Effector memory CD4-positive, alpha-beta T cell (primary cell): Measurements from ENCODE around the gene SLC12A7.

Experiments
- DNase-seq, 3 donors: peaks; one replicate each; pipeline ENCODE4 v3.0.0-alpha.2; 2020
- H3K27ac ChIP-seq: 2 replicates; pipeline ENCODE4 v1.7.0; 2013; ENCODE audit warnings: mild to moderate bottlenecking, low read length, moderate library complexity; ENCODE audit not compliant: insufficient read depth, poor library complexity, severe bottlenecking
- H3K27me3 ChIP-seq: replicated peaks from 2 replicates; pipeline ENCODE4 v1.7.0; 2013; ENCODE audit warnings: mild to moderate bottlenecking, low read length; ENCODE audit not compliant: insufficient read depth, control insufficient read depth, poor library complexity, severe bottlenecking
- H3K36me3 ChIP-seq: 2 replicates; pipeline ENCODE4 v1.7.0; 2013; ENCODE audit warnings: mild to moderate bottlenecking, low read length, moderate library complexity; ENCODE audit not compliant: control insufficient read depth, insufficient read depth
- H3K4me1 ChIP-seq: 2 replicates; pipeline ENCODE4 v1.7.0; 2013; ENCODE audit warnings: low read length, mild to moderate bottlenecking; ENCODE audit not compliant: control insufficient read depth, insufficient read depth, poor library complexity, severe bottlenecking
- H3K4me3 ChIP-seq: 2 replicates; pipeline ENCODE4 v1.7.0; 2013; ENCODE audit warnings: low read length, low read depth, mild to moderate bottlenecking; ENCODE audit not compliant: insufficient read depth, poor library complexity, severe bottlenecking
- H3K9me3 ChIP-seq: 2 replicates; pipeline ENCODE4 v1.7.0; 2013; ENCODE audit warnings: mild to moderate bottlenecking, low read length, moderate library complexity; ENCODE audit not compliant: control insufficient read depth

Gene SLC12A7

GRCh38 chr5:1058083-1058945 is 53.5 kb downstream of the SLC12A7 start:
- no peaks in the 10 kb centered on the region for H3K4me1 ChIP-seq
- H3K27ac ChIP-seq, result no peak overlapping the region
- DNase-seq, result no peak
- H3K27me3 ChIP-seq, result no peaks in the 10 kb centered on the region
- no peaks in the 10 kb centered on the region for H3K9me3 ChIP-seq
- no peak overlapping the region for H3K4me3 ChIP-seq
- H3K36me3 ChIP-seq, result peaks cover 76% of the 10 kb centered on the region

- Histone ChIP-seq H3K27me3 (no peaks in the 10 kb centered on the region), H3K9me3 (no peaks in the 10 kb centered on the region), H3K4me3 (no peak overlapping the region), H3K4me1 (no peaks in the 10 kb centered on the region), H3K27ac (no peak overlapping the region), H3K36me3 (peaks cover 76% of the 10 kb centered on the region)
- no peak for DNase-seq
These were observed 54.3 kb downstream of the SLC12A7 start for GRCh38 chr5:1057485-1058082.

DNA sequence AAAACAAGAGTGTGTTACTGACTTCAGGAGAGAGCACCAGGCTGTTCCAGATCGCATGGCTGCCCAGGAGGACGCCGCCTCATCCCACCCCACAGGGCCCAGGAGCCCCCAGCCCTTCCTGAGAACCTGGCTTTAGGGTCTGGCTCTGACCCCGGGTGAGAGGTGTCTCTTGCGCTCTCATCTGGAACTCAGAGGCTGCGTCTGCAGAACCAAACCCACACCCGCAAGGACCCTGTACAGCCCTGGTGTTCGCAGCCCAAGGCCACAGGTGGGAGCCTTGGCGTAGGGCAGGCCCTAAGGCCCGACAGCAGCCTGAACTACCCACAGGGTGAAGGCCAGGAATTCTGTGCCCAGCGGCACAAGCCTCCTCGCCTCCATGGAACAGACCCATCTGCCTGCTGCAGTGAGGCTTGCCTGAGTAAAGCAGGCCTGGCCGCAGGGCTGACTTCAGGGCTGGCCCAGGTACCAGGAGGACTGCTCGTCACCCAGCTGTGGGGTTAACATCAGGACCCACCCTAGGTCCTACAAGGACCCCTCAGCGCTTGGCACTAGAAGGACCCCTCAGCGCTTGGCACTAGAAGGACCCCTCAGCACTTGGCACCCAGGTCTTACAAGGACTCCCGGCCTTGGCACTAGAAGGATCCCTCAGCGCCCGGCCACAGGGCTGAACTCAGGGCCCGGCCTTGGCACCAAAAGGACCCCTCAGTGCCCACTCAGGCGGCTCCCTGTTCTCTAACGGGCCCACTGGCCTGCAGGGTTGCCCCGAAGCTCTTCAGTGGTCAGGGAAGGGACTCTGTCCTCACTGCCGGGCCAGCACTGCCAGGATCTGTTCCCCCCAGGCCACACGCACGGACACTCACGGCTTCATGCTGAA is 55.0 kb downstream of the SLC12A7 start:
- H3K4me3 ChIP-seq, result no peak overlapping the region
- H3K36me3 ChIP-seq, result peaks cover 71% of the 10 kb centered on the region
- no peak for DNase-seq
- H3K9me3 ChIP-seq, result no peaks in the 10 kb centered on the region
- H3K27me3 ChIP-seq, result no peaks in the 10 kb centered on the region
- H3K27ac ChIP-seq, result no peak overlapping the region
- H3K4me1 ChIP-seq, result no peaks in the 10 kb centered on the region

GRCh38 chr5:1055896-1056610 is 55.8 kb downstream of the SLC12A7 start:
- peaks cover 68% of the 10 kb centered on the region for H3K36me3 ChIP-seq
- H3K27ac ChIP-seq, result no peak overlapping the region
- no peaks in the 10 kb centered on the region for H3K27me3 ChIP-seq
- no peak overlapping the region for H3K4me3 ChIP-seq
- H3K4me1 ChIP-seq, result no peaks in the 10 kb centered on the region
- DNase-seq, result no peak
- no peaks in the 10 kb centered on the region for H3K9me3 ChIP-seq

DNA sequence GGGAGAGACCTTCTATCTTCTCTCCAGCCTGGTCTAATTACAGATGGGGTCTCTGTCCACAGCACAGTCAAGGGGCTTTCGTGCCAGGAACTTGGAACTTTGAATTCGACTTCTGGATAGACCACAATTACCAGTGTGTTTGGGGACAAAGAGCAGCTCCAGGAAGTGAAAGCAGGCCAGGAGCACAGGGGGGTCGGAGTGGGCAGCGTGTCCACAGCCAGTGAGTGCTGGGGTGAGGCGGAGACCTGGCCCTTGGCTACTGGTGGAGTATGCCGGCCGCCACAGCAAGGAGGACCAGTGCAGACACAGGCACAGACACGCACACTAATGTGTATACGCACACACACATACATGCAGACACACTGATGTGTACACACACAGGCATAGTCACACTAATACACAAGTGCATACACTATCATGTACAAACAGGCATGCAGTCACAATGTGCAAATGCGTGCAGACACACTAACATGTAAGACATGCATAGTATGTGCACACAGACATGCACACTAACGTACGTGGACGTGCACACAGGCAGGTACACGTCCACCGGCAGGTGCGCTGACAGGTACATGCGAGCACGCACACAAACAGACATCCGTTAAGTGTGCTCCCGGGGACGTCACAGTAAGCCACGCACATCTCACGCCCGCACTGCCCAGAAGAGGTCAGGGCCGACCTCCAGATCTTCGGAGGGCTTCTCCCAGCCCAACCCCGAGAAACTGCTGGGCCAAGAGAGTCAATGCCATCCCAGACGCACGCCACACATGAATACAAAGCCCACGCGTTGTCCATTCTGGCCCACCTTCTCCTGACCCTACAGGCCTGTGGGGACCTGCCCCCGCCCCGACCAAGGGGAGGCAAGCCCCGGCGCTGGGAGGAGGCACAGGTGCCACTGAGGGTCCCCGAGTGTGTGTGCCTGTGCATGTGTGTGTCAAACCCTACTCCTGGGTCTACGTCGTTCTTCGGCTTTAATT is 56.8 kb downstream of the SLC12A7 start:
- no peaks in the 10 kb centered on the region for H3K9me3 ChIP-seq
- no peaks in the 10 kb centered on the region for H3K4me1 ChIP-seq
- H3K36me3 ChIP-seq, result peaks cover 61% of the 10 kb centered on the region
- H3K27ac ChIP-seq, result no peak overlapping the region
- no peak for DNase-seq
- no peak overlapping the region for H3K4me3 ChIP-seq
- H3K27me3 ChIP-seq, result no peaks in the 10 kb centered on the region

- peaks cover 53% of the 10 kb centered on the region for H3K36me3 ChIP-seq
These were observed 57.7 kb downstream of the SLC12A7 start for GRCh38 chr5:1054018-1054798.

DNA sequence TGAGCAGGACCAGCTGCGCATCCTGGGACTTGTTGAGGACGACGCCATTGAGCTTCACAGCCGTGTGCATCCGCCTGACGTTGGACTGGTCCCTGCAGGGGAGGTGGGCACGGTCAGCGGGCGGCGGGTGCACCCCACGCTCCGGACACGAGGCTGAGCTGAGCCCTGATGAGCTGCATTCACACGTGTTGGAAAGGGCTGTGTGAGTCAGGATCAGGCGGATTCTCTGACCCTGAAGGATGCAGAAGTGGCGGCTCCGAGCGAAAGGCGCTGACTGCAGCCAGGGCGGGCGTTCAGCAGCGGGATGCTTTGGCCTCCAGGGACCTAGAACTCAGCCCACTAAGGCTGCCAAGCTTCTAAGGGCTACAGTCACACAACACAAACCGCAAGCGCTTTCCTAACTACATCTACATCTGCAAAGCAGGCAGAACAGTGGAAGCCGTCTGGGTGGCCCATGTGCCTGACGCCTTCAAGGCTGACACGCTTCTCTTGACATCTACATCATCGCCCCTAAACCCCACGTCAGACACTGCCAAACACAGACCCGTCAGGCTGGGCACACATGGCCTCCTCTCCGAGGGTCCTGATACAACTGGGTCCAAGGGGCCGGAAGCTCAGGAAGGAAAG is 58.4 kb downstream of the SLC12A7 start:
- H3K4me3 ChIP-seq, result no peak overlapping the region
- H3K27ac ChIP-seq, result no peak overlapping the region
- DNase-seq, result no peak
- no peaks in the 10 kb centered on the region for H3K4me1 ChIP-seq
- no peaks in the 10 kb centered on the region for H3K27me3 ChIP-seq
- peaks cover 48% of the 10 kb centered on the region for H3K36me3 ChIP-seq
- H3K9me3 ChIP-seq, result no peaks in the 10 kb centered on the region

More at GRCh38 chr5:1054018-1054798, 57.7 kb downstream of the SLC12A7 start:
- Histone ChIP-seq H3K4me3 (no peak overlapping the region), H3K9me3 (no peaks in the 10 kb centered on the region), H3K4me1 (no peaks in the 10 kb centered on the region), H3K27me3 (no peaks in the 10 kb centered on the region), H3K27ac (no peak overlapping the region)
- DNase-seq, result no peak

GRCh38 chr5:1052641-1053390 is 59.0 kb downstream of the SLC12A7 start:
- H3K36me3 ChIP-seq, result peaks cover 41% of the 10 kb centered on the region
- H3K4me1 ChIP-seq, result no peaks in the 10 kb centered on the region
- no peak for DNase-seq
- no peak overlapping the region for H3K27ac ChIP-seq
- no peak overlapping the region for H3K4me3 ChIP-seq
- no peaks in the 10 kb centered on the region for H3K27me3 ChIP-seq
- no peaks in the 10 kb centered on the region for H3K9me3 ChIP-seq
